22Rv1 (cell line): Measurements from ENCODE around the gene UTS2R.

Source experiments
- H3K27ac ChIP-seq: fragments of 450-650 bp; 2 replicates; pipeline ENCODE4 v1.5.1; 2017
- ZFX ChIP-seq: fragments of 450-650 bp; IDR thresholded peaks from 2 replicates; pipeline ENCODE4 v1.6.1; 2017; ENCODE audit warnings: antibody characterized with exemption, borderline replicate concordance
- TF ChIP-seq, protein P1 (sequence below): fragments of 450-650 bp; IDR thresholded peaks from 2 replicates; pipeline ENCODE4 v1.5.1; 2017; ENCODE audit warnings: mild to moderate bottlenecking

The UTS2R gene

DNA sequence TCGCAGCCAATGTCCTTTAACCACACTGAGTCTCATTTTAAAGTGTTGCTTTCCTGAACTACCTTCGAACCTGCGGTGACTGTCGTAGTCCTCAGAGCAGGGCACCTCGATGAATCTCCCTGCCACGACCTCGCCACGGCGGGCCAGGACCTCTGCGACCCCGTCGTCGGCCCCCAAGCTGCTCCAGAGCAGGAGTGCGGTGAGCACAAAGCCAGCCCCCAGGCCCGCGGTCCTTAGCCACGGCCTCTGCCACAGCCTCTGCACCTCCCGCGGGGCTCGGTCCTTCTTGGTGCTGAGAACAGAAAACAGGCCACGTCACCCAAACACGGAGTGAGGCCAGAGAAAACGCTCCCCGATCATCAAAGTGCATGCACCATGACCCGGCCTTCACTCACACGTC, 43.8 kb downstream of the UTS2R start:
- TF ChIP-seq, protein P1, sequence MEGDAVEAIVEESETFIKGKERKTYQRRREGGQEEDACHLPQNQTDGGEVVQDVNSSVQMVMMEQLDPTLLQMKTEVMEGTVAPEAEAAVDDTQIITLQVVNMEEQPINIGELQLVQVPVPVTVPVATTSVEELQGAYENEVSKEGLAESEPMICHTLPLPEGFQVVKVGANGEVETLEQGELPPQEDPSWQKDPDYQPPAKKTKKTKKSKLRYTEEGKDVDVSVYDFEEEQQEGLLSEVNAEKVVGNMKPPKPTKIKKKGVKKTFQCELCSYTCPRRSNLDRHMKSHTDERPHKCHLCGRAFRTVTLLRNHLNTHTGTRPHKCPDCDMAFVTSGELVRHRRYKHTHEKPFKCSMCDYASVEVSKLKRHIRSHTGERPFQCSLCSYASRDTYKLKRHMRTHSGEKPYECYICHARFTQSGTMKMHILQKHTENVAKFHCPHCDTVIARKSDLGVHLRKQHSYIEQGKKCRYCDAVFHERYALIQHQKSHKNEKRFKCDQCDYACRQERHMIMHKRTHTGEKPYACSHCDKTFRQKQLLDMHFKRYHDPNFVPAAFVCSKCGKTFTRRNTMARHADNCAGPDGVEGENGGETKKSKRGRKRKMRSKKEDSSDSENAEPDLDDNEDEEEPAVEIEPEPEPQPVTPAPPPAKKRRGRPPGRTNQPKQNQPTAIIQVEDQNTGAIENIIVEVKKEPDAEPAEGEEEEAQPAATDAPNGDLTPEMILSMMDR, result no peak
- no peak for TF ChIP-seq ZFX
- H3K27ac ChIP-seq, result no peak overlapping the region

DNA sequence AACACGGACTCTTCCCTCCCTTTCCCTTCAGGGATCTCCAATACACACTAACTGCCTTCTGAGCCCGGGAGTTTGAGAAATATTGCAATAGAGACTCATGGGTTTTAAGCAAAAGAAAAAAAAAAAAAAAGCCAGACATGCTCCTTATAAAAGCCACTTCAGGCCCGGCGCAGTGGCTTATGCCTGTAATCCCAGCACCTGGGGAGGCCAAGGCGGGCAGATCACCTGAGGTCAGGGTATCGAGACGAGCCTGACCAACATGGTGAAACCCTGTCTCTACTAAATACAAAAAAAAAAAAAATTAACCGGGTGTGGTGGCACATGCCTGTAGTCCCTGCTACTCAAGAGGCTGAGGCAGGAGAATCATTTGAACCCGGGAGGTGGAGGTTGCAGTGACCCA, 44.2 kb downstream of the UTS2R start:
- no peak overlapping the region for H3K27ac ChIP-seq
- TF ChIP-seq ZFX, result no peak
- TF ChIP-seq, protein P1, result no peak

DNA sequence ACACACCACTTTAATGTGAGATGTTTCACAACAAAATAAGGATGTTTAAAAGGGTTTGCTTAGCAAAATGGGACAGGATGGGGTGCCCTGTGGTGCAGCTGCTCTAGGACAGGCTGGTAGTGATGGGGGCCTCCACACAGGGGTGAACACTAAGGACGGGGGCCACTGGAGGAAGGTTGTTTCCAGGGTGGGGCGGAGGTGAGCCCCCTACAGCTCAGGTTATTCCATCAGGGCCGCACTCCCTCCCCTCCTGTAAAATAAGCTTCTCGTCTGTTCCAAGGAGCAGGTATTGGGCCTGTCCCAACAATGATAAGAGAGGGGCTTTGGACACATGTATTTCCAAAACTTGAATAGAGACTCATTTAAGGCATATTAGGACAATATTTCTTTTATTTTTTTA, 44.7 kb downstream of the UTS2R start:
- TF ChIP-seq, protein P1, result no peak
- TF ChIP-seq ZFX, result no peak
- H3K27ac ChIP-seq, result no peak overlapping the region

DNA sequence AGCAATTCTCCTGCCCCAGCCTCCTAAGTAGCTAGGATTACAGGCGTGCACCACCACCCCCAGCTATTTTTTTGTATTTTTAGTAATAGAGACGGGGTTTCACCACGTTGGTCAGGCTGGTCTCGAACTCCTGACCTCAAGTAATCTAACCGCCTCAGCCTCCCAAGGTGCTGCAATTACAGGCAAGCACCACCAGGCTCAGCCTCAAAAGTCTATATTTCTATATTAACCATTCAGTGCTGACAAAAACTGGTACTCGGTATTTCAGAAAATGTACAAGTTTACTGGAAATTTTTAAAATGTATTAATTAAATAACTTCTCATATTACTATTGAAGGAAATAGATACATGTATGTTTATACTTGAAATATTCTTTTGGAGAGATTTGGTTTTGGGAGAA, 45.2 kb downstream of the UTS2R start:
- H3K27ac ChIP-seq, result no peak overlapping the region
- TF ChIP-seq, protein P1, result peak; percentile 9; the same call in 1 of the 2 replicates
- TF ChIP-seq ZFX, result no peak

DNA sequence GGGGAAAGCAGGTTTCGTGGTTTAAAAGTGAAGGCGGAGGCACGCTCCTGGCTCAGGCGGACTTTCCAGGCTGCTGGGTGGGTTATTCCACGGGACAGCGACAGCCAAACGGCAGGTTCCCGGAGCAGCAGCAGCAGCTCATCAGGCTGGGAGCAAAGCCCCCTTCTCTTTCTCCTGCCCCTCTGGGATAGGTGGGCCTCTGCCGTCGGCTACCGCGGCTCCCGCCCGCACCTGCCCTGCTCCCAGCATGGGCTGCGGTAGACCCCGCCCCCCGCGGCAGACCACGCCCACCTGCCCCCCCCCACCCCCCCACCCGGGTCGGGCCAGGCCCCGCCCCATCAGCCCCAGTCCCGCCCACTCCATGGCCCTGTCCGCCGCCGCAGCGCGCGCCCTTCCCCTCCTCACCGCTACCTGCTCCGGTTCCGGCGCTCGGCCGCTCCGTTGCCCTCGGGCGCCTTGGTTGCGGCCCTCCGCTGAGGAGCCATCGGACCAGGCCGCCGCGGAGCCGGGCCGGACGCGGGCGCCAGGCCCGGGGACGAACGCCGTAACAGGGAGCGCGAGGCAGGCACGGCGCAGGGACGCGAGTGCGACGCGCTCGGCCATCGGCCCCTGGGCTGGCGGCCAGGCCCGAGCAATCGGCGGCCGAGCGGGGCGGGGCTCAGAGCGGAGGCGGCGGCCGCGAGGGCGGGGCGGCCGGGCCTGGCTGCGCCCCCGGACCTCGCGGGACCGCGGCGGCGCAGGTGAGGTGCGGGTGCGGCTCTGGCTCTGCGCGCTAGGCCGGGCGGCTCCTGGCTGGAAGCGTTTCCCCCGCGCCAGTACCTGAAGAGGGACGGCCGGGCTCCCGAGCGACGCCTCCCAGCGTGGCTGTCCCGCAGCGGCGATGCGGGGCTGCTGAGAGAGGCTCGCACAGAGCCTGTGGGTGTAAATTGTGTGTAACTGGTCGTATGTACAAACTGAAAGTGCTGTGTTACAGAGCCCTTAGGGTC, 46.7 kb downstream of the UTS2R start, which contains the start of the genes HEXD and OGFOD3:
Gene HEXD (plus strand): TSS at position 347 of the 986 bp plus-strand sequence. CDS start 1,453 bp downstream, outside the sequence.
Gene OGFOD3 (minus strand): TSS at position 586 of the 986 bp plus-strand sequence. CDS start 101 bp downstream, at position 485.
- H3K27ac ChIP-seq, result peak within 1 kb of the TSS; percentile 74
- no peak for TF ChIP-seq ZFX
- TF ChIP-seq, protein P1, result no peak

DNA sequence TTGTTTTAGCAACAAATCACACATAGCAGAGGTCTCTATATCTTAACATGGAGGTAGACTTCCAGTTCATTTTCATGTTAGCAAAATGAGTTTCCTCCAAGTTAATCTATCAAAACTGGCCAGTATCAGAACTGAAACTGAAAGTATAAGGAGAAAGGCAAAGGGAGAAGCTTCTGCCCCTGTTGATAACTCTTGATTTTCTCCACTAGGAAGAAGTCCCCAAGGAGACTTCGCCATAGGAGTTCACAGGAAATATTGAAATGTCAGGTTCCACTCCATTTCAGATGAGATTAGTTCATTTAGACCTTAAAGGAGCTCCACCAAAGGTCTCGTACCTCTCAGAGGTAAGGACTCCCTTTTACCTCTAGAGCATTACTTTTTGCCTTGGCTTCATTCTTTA, 48.0 kb downstream of the UTS2R start:
- TF ChIP-seq, protein P1, result no peak
- no peak for TF ChIP-seq ZFX
- no peak overlapping the region for H3K27ac ChIP-seq
